ENCODE results near the gene HOXC9.

DNA sequence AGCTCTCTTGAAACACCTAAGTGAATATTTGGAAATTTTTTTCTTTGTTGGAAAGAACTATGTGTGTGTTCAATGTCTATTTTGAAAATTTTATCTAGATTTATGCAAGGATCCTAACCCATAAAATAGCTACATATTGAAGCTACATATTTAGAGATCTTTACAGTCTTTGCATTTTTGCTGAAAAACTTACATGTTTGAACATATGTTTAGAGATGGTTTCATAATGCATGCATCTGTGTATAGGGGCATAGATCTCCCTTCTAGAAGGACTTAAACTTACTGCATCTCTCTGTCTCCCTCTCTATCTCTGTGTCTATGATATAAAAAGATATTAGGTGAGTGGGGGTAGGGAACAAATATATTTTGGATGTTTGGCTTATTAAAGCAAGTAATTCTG, 45.4 kb downstream of the HOXC9 start:
- TF ChIP-seq, protein P1, sequence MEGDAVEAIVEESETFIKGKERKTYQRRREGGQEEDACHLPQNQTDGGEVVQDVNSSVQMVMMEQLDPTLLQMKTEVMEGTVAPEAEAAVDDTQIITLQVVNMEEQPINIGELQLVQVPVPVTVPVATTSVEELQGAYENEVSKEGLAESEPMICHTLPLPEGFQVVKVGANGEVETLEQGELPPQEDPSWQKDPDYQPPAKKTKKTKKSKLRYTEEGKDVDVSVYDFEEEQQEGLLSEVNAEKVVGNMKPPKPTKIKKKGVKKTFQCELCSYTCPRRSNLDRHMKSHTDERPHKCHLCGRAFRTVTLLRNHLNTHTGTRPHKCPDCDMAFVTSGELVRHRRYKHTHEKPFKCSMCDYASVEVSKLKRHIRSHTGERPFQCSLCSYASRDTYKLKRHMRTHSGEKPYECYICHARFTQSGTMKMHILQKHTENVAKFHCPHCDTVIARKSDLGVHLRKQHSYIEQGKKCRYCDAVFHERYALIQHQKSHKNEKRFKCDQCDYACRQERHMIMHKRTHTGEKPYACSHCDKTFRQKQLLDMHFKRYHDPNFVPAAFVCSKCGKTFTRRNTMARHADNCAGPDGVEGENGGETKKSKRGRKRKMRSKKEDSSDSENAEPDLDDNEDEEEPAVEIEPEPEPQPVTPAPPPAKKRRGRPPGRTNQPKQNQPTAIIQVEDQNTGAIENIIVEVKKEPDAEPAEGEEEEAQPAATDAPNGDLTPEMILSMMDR (IDR thresholded peaks at IDR 0.05; ENCODE audit: insufficient read depth, low read length), result no peak
- TF ChIP-seq POLR2AphosphoS5 (IDR thresholded peaks at IDR 0.05; ENCODE audit: low read depth) (no peak), GABPA (IDR thresholded peaks at IDR 0.05; ENCODE audit: low read depth) (no peak), SPI1 (IDR thresholded peaks at IDR 0.05; ENCODE audit: borderline replicate concordance, low read depth) (no peak)
- TF ChIP-seq, protein P2, sequence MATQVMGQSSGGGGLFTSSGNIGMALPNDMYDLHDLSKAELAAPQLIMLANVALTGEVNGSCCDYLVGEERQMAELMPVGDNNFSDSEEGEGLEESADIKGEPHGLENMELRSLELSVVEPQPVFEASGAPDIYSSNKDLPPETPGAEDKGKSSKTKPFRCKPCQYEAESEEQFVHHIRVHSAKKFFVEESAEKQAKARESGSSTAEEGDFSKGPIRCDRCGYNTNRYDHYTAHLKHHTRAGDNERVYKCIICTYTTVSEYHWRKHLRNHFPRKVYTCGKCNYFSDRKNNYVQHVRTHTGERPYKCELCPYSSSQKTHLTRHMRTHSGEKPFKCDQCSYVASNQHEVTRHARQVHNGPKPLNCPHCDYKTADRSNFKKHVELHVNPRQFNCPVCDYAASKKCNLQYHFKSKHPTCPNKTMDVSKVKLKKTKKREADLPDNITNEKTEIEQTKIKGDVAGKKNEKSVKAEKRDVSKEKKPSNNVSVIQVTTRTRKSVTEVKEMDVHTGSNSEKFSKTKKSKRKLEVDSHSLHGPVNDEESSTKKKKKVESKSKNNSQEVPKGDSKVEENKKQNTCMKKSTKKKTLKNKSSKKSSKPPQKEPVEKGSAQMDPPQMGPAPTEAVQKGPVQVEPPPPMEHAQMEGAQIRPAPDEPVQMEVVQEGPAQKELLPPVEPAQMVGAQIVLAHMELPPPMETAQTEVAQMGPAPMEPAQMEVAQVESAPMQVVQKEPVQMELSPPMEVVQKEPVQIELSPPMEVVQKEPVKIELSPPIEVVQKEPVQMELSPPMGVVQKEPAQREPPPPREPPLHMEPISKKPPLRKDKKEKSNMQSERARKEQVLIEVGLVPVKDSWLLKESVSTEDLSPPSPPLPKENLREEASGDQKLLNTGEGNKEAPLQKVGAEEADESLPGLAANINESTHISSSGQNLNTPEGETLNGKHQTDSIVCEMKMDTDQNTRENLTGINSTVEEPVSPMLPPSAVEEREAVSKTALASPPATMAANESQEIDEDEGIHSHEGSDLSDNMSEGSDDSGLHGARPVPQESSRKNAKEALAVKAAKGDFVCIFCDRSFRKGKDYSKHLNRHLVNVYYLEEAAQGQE (IDR thresholded peaks at IDR 0.05; ENCODE audit: insufficient replicate concordance, low read depth), result no peak
